K562 (cell line): ENCODE results near the gene HACL1. TPM values are rescaled to one million over a fixed set of nuclear protein-coding genes. Genes with fewer than 3 reads are reported as not detected.

Experiments
- ATAC-seq: fragments of 200-7000 bp; cut with Tn5 transposase; 3 replicates; pipeline ENCODE4 v1.9.1; 2020; ENCODE audit warnings: moderate library complexity
- BruUV-seq: library from RNA; stranded (reverse); fragments of 400-500 nt; replicated peaks from 2 replicates; lab custom pipeline; 2021; lab: Mats Ljungman, UMichigan
- CTCF ChIA-PET: fragments of 300-600 bp; formaldehyde crosslinking; extraction: SDS; loops from one replicate; lab custom pipeline; 2021; ENCODE audit warnings: low intra/inter-chr PET ratio; lab: Yijun Ruan, JAX
- POLR2A ChIA-PET: fragments of 300-600, 350-650 bp; sonication (Branson Sonifier 250); formaldehyde crosslinking; extraction: SDS; loops from one replicate; lab custom pipeline; 2021; ENCODE audit warnings: antibody characterized with exemption, inconsistent platforms; lab: Yijun Ruan, JAX
- DNase-seq, 4 experiments: peaks; one replicate each; pipeline versions ENCODE4 v3.0.0 to v3.0.0-alpha.2; 2011 to 2018; ENCODE audit warnings: low spot score in 3 of 4, mixed read lengths in 3 of 4; ENCODE audit errors: extremely low read depth in 1 of 4
- FAIRE-seq: peaks from 2 replicates; lab custom pipeline; 2011; peaks lifted over from hg19 to GRCh38; lab: Jason Lieb, UNC
- H2AFZ ChIP-seq: 2 replicates; pipeline ENCODE4 v1.6.0; 2011; ENCODE audit warnings: low read depth, low read length, control low read depth, inconsistent platforms
- H3K27ac ChIP-seq: fragments of 200-600 bp; 3 replicates; pipeline ENCODE4 v1.8.0; 2011; ENCODE audit warnings: low read depth, mild to moderate bottlenecking, control low read depth, inconsistent platforms, low read length, moderate library complexity, mixed read lengths; ENCODE audit errors: extremely low read depth
- H3K27me3 ChIP-seq, 2 experiments: fragments of 300-600 bp in 1 of 2; 2 replicates in 1 of 2; 3 replicates in 1 of 2; pipeline versions ENCODE4 v1.6.0 to v1.8.0; 2011; ENCODE audit warnings: inconsistent platforms in 2 of 2, low read length in 2 of 2, mild to moderate bottlenecking in 1 of 2, mixed read lengths in 1 of 2, moderate library complexity in 1 of 2; ENCODE audit not compliant: control insufficient read depth in 2 of 2, insufficient read depth in 2 of 2
- H3K36me3 ChIP-seq: fragments of 300-600 bp; 3 replicates; pipeline ENCODE4 v1.8.0; 2011; ENCODE audit warnings: mild to moderate bottlenecking, low read length, inconsistent platforms; ENCODE audit not compliant: control insufficient read depth, insufficient read depth
- H3K4me1 ChIP-seq, 2 experiments: fragments of 200-600 bp in 1 of 2; replicated peaks in 1 of 2; 2 replicates in 1 of 2; 3 replicates in 1 of 2; pipeline versions ENCODE4 v1.5.1 to v1.8.0; 2011; ENCODE audit warnings: inconsistent platforms in 2 of 2, low read length in 2 of 2, mild to moderate bottlenecking in 1 of 2, mixed read lengths in 1 of 2, moderate library complexity in 1 of 2; ENCODE audit not compliant: control insufficient read depth in 2 of 2, insufficient read depth in 2 of 2
- H3K4me2 ChIP-seq: 2 replicates; pipeline ENCODE4 v1.6.1; 2011; ENCODE audit warnings: low read length, control low read depth, inconsistent platforms, mixed read lengths; ENCODE audit not compliant: insufficient read depth
- H3K4me3 ChIP-seq: fragments of 200-600 bp; sonication (generic), shearing (Covaris generic); 2 replicates; pipeline ENCODE4 v1.5.1; 2016; ENCODE audit warnings: control low read depth, inconsistent platforms
- H3K79me2 ChIP-seq: fragments of 200-600 bp; 3 replicates; pipeline ENCODE4 v1.8.0; 2011; ENCODE audit warnings: low read length, inconsistent platforms; ENCODE audit not compliant: control insufficient read depth, insufficient read depth
- H3K9ac ChIP-seq, 2 experiments: 2 replicates each; pipeline versions ENCODE4 v1.6.0 to v1.6.1; 2011; ENCODE audit warnings: low read depth in 2 of 2, low read length in 2 of 2, control low read depth in 1 of 2, inconsistent platforms in 1 of 2, mild to moderate bottlenecking in 1 of 2, mixed read lengths in 1 of 2; ENCODE audit not compliant: insufficient read depth in 1 of 2
- H3K9me1 ChIP-seq: one replicate; pipeline ENCODE4 v1.6.0; 2011; ENCODE audit warnings: inconsistent platforms, mild to moderate bottlenecking, low read length, moderate library complexity; ENCODE audit not compliant: control insufficient read depth, insufficient read depth
- H3K9me3 ChIP-seq: replicated peaks from 2 replicates; pipeline ENCODE4 v1.5.1; 2011; ENCODE audit warnings: low read depth, low read length, inconsistent platforms; ENCODE audit not compliant: control insufficient read depth, insufficient read depth
- H4K20me1 ChIP-seq: replicated peaks from 2 replicates; pipeline ENCODE4 v1.6.1; 2011; ENCODE audit warnings: low read length, inconsistent platforms, mixed read lengths; ENCODE audit not compliant: control insufficient read depth, insufficient read depth
- ARID4B ChIP-seq: sonication (generic); formaldehyde crosslinking; IDR thresholded peaks from 2 replicates; pipeline ENCODE4 v1.8.0; 2022; ENCODE audit warnings: mild to moderate bottlenecking, missing genetic modification reagents
- BHLHE40 ChIP-seq: IDR thresholded peaks from 2 replicates; pipeline ENCODE4 v1.6.1; 2011; ENCODE audit warnings: low read length, improper control_type of control experiment
- CREB3 ChIP-seq: fragments of 450-650 bp; conservative IDR thresholded peaks from 2 replicates; pipeline ENCODE4 v1.6.1; 2016; ENCODE audit warnings: missing genetic modification characterization, low read depth, mild to moderate bottlenecking, missing compliant biosample characterization, moderate library complexity
- DEAF1 ChIP-seq: fragments of 450-650 bp; formaldehyde crosslinking; IDR thresholded peaks from 2 replicates; pipeline ENCODE4 v1.4.0; 2020; ENCODE audit warnings: mild to moderate bottlenecking, moderate library complexity
- GABPB1 ChIP-seq: sonication (generic); formaldehyde crosslinking; IDR thresholded peaks from 2 replicates; pipeline ENCODE4 v1.8.0; 2022; ENCODE audit warnings: mild to moderate bottlenecking, missing genetic modification reagents
- HNRNPLL ChIP-seq: fragments of 200-400 bp; formaldehyde crosslinking; IDR thresholded peaks from 2 replicates; pipeline ENCODE4 v1.6.1; 2017; ENCODE audit warnings: low read length, low read depth, mild to moderate bottlenecking; ENCODE audit not compliant: poor library complexity, severe bottlenecking
- IRF1 ChIP-seq: sonication (generic); formaldehyde crosslinking; IDR thresholded peaks from 2 replicates; pipeline ENCODE4 v1.8.0; 2022; ENCODE audit warnings: missing genetic modification reagents, mild to moderate bottlenecking, borderline replicate concordance
- MCM5 ChIP-seq: fragments of 450-650 bp; IDR thresholded peaks from 2 replicates; pipeline ENCODE4 v1.6.1; 2016; ENCODE audit warnings: low read depth
- ZNF217 ChIP-seq: sonication (generic); formaldehyde crosslinking; IDR thresholded peaks from 2 replicates; pipeline ENCODE4 v1.8.0; 2022; ENCODE audit warnings: mild to moderate bottlenecking, missing genetic modification reagents
- ZNF224 ChIP-seq: sonication (generic); formaldehyde crosslinking; IDR thresholded peaks from 2 replicates; pipeline ENCODE4 v1.8.0; 2022; ENCODE audit warnings: mild to moderate bottlenecking, missing genetic modification reagents
- ZNF551 ChIP-seq: fragments of 250-450 bp; sonication (Bioruptor Pico); IDR thresholded peaks from 2 replicates; pipeline ENCODE4 v1.5.0; 2021; ENCODE audit warnings: mild to moderate bottlenecking, moderate library complexity
- ZNF561 ChIP-seq: fragments of 450-650 bp; formaldehyde crosslinking; conservative IDR thresholded peaks from 2 replicates; pipeline ENCODE4 v1.4.0; 2020; ENCODE audit warnings: mild to moderate bottlenecking, moderate library complexity
- WGBS: fragments of 100-300 bp; shearing (Covaris generic); methylation state at CpG from one replicate; pipeline ENCODE4 v1.1.6; 2016; ENCODE audit warnings: low coverage, mixed read lengths; ENCODE audit not compliant: insufficient coverage; ENCODE audit errors: missing lambda C conversion rate; 5-methylcytosine and 5-hydroxymethylcytosine counted together
- in situ Hi-C: fragments of 300-500 bp; cut with MboI; formaldehyde crosslinking; loops from 4 replicates; pipeline ENCODE4 v1.15.0; 2018; ENCODE audit warnings: inconsistent platforms, mixed read lengths
- intact Hi-C: fragments of 100-400 bp; cut with micrococcal nuclease; formaldehyde crosslinking; loops from 2 replicates; pipeline ENCODE4 v1.14.2; 2022
- polyA plus RNA-seq, 8 experiments: library from polyadenylated mRNA; depleted of rRNA in 4 of 8; stranded (reverse) in 5 of 8; unstranded in 3 of 8; fragments of >200 nt; fragmentation: Nextera tagmentation in 2 of 8; fragmentation: Illumina TruSeq in 1 of 8; extraction: Ambion mirVana in 2 of 8; extraction: Trizol in 1 of 8; gene quantifications; 2 replicates each; pipeline versions ENCODE4 v1.2.1 to v1.2.3, GENCODE V29; 2011 to 2014; ENCODE audit warnings: inconsistent platforms in 1 of 8, missing spikeins in 1 of 8
- total RNA-seq, 7 experiments: library from RNA; depleted of rRNA in 6 of 7; stranded (reverse); fragments of >200 nt in 6 of 7; fragmentation: Illumina TruSeq in 2 of 7; extraction: Trizol in 2 of 7; gene quantifications; 2 replicates each; pipeline versions ENCODE4 v1.2.1 to v1.2.3, GENCODE V29; 2011 to 2021; ENCODE audit warnings: low replicate concordance in 1 of 7

Gene HACL1
- total and polyA plus RNA-seq, 9 of the 15 experiments (the other 6 are each of a cell fraction or from before 2014, with no cell fraction given): 18.9 to 61.5 (median 30.5) TPM

GRCh38 chr3:15632212-15632580 lies 30.8 kb upstream of the HACL1 start:
- Histone ChIP-seq H3K4me3 (no peak overlapping the region), H3K4me1 (peaks cover 3 to 12% of the 10 kb centered on the region in 2 experiments; a peak in 3 of 5 replicates), H3K27ac (no peak overlapping the region), H2AFZ (0 out of 2 replicates have a peak overlapping the region, but pooled peaks have one; percentile 5), H3K9me1 (no peaks in the 10 kb centered on the region), H3K36me3 (no peaks in the 10 kb centered on the region), H3K9ac (peak overlapping the region in 1 of 2 experiments; percentile 21; a peak in 1 of 4 replicates), H4K20me1 (no peaks in the 10 kb centered on the region), H3K27me3 (peaks cover 0 to 15% of the 10 kb centered on the region in 2 experiments; a peak in 2 of 5 replicates), H3K9me3 (no peaks in the 10 kb centered on the region), H3K4me2 (no peak overlapping the region), H3K79me2 (no peaks in the 10 kb centered on the region)
- DNase-seq: no peak
- no peak for ATAC-seq
- ChIA-PET POLR2A (interaction anchor here (0.6 to 0.9 kb wide), 2 partner anchors 31 to 565 kb away, joined by 3 read pairs; partner anchors contain the start of genes BTD and HACL1), CTCF (no interaction called here)
- in situ Hi-C loops: loop anchor here (25.0 kb wide), 1 partner anchor 905 kb away; no protein-coding TSS in a partner anchor
- intact Hi-C loops: loop anchor here (10.0 kb wide), 3 partner anchors 343 to 913 kb away; partner anchors contain the start of gene CAPN7
- no TSS peak for BruUV-seq
- FAIRE-seq: no peak
- WGBS: 52% methylated on average over 4 of the region's 4 CpGs
- TF ChIP-seq ARID4B (CRISPR knock-in tag) (no peak), CREB3 (no peak), ZNF561 (CRISPR knock-in tag) (no peak), BHLHE40 (no peak), ZNF217 (CRISPR knock-in tag) (no peak), ZNF224 (CRISPR knock-in tag) (no peak), GABPB1 (no peak), MCM5 (no peak), ZNF551 (CRISPR knock-in tag) (no peak), IRF1 (CRISPR knock-in tag) (no peak), HNRNPLL (no peak), DEAF1 (CRISPR knock-in tag) (no peak)
